ENCODE measurements around the gene LY6G6F. TPM values are rescaled to one million over a fixed set of nuclear protein-coding genes. Genes with fewer than 3 reads are reported as not detected.

LY6G6F gene
- total RNA-seq, 2 donors from 2014 or later: not detected

DNA sequence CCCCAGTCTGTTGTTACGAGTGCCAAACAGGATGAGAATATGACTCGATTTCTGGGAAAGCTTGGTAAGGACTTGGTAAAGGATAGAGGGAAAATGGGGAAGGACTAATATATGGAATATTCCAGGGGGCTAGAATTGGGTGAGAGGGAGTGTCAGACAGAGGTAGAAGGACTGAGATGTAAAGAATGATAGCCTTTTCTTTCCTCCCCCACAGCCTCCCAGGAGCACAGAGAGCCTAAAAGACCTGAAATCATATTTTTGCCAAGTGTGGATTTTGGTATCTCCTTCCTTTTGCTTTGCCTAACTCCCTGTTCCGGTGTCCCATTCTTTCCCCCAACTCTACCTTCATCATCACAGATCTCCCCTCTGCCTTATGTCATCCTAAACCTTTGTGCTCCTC lies 36.2 kb downstream of the LY6G6F start:
- DNase-seq (ENCODE audit: low spot score) (no peak), ATAC-seq (ENCODE audit: insufficient number of reproducible peaks, low FRiP score, low read depth) (no peak)
- Histone ChIP-seq H3K4me1 (ENCODE audit: control insufficient read depth in 1 of 2, low read depth in 2 of 2) (peaks cover 7 to 20% of the 10 kb centered on the region in 2 donors), H3K27ac (no peak overlapping the region), H3K27me3 (replicated peaks; ENCODE audit: insufficient read depth) (no peaks in the 10 kb centered on the region), H3K36me3 (no peaks in the 10 kb centered on the region), H3K4me3 (no peak overlapping the region), H3K9me3 (no peaks in the 10 kb centered on the region)
- no peak for TF ChIP-seq CTCF (IDR thresholded peaks at IDR 0.05)

DNA sequence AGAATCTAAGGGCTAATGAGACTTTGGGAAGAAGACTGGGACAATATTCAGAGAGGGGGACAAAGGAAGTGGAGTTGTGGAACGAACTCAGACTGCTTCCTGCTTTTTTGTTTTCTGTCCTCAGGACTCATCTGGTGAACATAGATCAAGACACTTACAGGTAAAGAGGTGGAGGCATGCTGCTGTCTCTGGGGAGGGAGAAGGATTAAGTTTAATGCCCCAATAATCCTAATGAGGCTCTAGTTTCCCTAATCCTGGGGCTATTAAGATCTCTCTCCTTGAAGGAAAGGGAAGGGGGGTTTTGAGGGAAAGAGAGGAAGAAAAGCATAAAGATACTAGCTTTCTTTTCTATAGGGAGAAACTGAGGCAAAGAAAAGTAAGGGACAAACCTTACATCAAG lies 37.8 kb downstream of the LY6G6F start:
- no peak overlapping the region for H3K27ac ChIP-seq
- H3K27me3 ChIP-seq (replicated peaks; ENCODE audit: insufficient read depth): no peaks in the 10 kb centered on the region
- H3K4me3 ChIP-seq: no peak overlapping the region
- ATAC-seq (ENCODE audit: insufficient number of reproducible peaks, low FRiP score, low read depth) (no peak), DNase-seq (ENCODE audit: low spot score) (no peak)
- H3K4me1 ChIP-seq (ENCODE audit: control insufficient read depth in 1 of 2, low read depth in 2 of 2): peaks cover 1 to 9% of the 10 kb centered on the region in 2 donors
- no peak for TF ChIP-seq CTCF (IDR thresholded peaks at IDR 0.05)
- no peaks in the 10 kb centered on the region for H3K9me3 ChIP-seq
- H3K36me3 ChIP-seq: no peaks in the 10 kb centered on the region

DNA sequence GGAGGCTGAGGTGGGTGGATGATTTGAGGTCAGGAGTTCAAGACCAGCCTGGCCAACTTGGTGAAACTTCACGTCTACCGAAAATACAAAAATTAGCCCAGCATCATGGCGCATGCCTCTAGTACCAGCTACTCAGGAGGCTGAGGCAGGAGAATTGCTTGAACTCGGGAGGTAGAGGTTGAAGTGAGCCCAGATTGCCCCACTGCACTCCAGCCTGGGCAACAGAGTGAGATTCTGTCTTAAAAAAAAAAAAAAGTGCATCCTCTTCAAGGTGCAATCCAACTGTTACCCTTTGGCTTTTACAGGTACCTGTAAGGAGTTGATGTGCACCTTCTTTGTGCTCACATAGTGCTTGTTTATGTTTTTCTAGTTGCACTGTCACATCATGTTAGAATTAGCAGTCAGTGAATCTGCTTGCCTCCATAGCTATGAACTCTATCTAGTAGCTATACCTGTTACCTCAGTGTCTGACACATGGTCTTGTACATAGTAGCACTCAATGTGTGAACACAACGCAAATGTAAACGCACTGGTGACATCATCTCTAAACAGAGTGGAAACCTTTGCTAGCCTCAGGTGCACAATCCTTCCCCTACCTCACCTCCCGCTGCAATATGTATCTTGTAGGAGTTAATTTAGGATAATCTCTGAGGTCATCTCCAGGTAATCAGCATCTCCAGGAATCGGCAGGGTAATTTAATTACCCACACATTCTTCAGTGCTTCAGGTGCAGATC lies 42.8 kb downstream of the LY6G6F start:
- no peak overlapping the region for H3K4me3 ChIP-seq
- no peaks in the 10 kb centered on the region for H3K27me3 ChIP-seq (replicated peaks; ENCODE audit: insufficient read depth)
- no peaks in the 10 kb centered on the region for H3K9me3 ChIP-seq
- DNase-seq (ENCODE audit: low spot score) (no peak), ATAC-seq (ENCODE audit: insufficient number of reproducible peaks, low FRiP score, low read depth) (no peak)
- no peak for TF ChIP-seq CTCF (IDR thresholded peaks at IDR 0.05)
- no peaks in the 10 kb centered on the region for H3K36me3 ChIP-seq
- no peaks in the 10 kb centered on the region for H3K4me1 ChIP-seq (ENCODE audit: control insufficient read depth in 1 of 2, low read depth in 2 of 2)
- H3K27ac ChIP-seq: no peak overlapping the region

DNA sequence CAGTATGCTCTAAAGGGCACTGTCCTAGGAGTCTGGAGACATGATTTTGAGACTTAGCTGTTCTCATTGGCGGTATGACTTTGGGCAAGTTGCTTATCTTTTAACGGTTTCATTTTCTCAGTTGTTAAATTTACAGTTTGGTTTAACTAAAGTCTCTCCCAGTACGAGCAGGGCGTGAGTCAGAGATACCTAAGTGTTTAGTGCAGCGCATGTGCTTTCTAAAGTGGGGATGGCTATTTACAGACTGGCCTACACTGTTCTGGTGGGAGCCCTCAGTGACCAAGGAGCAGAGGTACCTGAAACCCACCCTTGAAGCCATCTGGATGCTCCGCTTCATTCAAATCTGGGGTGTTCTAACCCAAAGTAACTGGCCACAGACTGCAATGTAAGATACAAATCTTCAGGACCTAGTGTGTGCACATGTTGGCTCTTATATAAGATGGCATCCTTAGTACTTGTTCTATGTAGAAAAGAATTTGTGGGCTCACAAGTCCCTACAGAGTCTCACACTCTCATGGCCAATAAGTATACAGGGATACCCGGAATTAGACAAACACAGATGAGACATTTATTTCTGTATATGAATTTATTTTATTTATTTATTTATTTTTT lies 43.9 kb downstream of the LY6G6F start:
- Histone ChIP-seq H3K36me3 (no peaks in the 10 kb centered on the region), H3K9me3 (no peaks in the 10 kb centered on the region), H3K4me1 (ENCODE audit: control insufficient read depth in 1 of 2, low read depth in 2 of 2) (no peaks in the 10 kb centered on the region), H3K4me3 (no peak overlapping the region), H3K27me3 (replicated peaks; ENCODE audit: insufficient read depth) (no peaks in the 10 kb centered on the region), H3K27ac (no peak overlapping the region)
- DNase-seq (ENCODE audit: low spot score): no peak
- no peak for ATAC-seq (ENCODE audit: insufficient number of reproducible peaks, low FRiP score, low read depth)
- TF ChIP-seq CTCF (IDR thresholded peaks at IDR 0.05): no peak

- Histone ChIP-seq H3K36me3 (no peaks in the 10 kb centered on the region), H3K4me3 (no peak overlapping the region), H3K4me1 (ENCODE audit: control insufficient read depth in 1 of 2, low read depth in 2 of 2) (no peaks in the 10 kb centered on the region), H3K27ac (no peak overlapping the region), H3K9me3 (no peaks in the 10 kb centered on the region), H3K27me3 (replicated peaks; ENCODE audit: insufficient read depth) (no peaks in the 10 kb centered on the region)
- TF ChIP-seq CTCF (IDR thresholded peaks at IDR 0.05): no peak
- ATAC-seq (ENCODE audit: insufficient number of reproducible peaks, low FRiP score, low read depth) (no peak), DNase-seq (ENCODE audit: low spot score) (no peak)
Observed at GRCh38 chr6:31752739-31753319, 46.2 kb downstream of the LY6G6F start.
